Naive thymus-derived CD8-positive, alpha-beta T cell (primary cell): Measurements from ENCODE around the gene DHRS4. TPM values are rescaled to one million over a fixed set of nuclear protein-coding genes. Genes with fewer than 3 reads are reported as not detected.

Source experiments
- ATAC-seq, 2 donors: fragments of 150-1000 bp; cut with Tn5 transposase in 1 of 2; sonication (Bioruptor Pico), chemical (Tn5 transposase) in 1 of 2; 1 replicate in 1 of 2; 2 replicates in 1 of 2; pipeline ENCODE4 v1.10.0; 2021; ENCODE audit warnings: mild to moderate bottlenecking in 2 of 2, moderate library complexity in 2 of 2
- POLR2A ChIA-PET: fragments of 350-600 bp; sonication (Branson Sonifier 250); formaldehyde crosslinking; loops from one replicate; lab custom pipeline; 2021; ENCODE audit warnings: antibody characterized with exemption; lab: Charles Lee
- DNase-seq, 10 donors: peaks; one replicate each; pipeline versions ENCODE4 v3.0.0 to v3.0.0-alpha.2; 2020 to 2022
- H3K27ac Mint-ChIP-seq, 10 donors: one replicate each; pipeline ENCODE4 v1.8.0; 2020 to 2022; ENCODE audit warnings: mild to moderate bottlenecking in 10 of 10, mixed read lengths in 10 of 10, moderate library complexity in 4 of 10, inconsistent platforms in 1 of 10
- H3K27me3 Mint-ChIP-seq, 5 donors: one replicate each; pipeline ENCODE4 v1.8.0; 2021 to 2022; ENCODE audit warnings: mixed read lengths in 5 of 5
- H3K36me3 Mint-ChIP-seq, 3 donors: one replicate each; pipeline ENCODE4 v1.8.0; 2020 to 2022; ENCODE audit warnings: mixed read lengths in 3 of 3, mild to moderate bottlenecking in 2 of 3, inconsistent platforms in 1 of 3
- H3K4me1 Mint-ChIP-seq, 4 donors: one replicate each; pipeline ENCODE4 v1.8.0; 2021 to 2022; ENCODE audit warnings: mixed read lengths in 4 of 4
- H3K4me3 Mint-ChIP-seq, 10 donors: one replicate each; pipeline ENCODE4 v1.8.0; 2020 to 2022; ENCODE audit warnings: mild to moderate bottlenecking in 10 of 10, mixed read lengths in 10 of 10, moderate library complexity in 6 of 10, inconsistent platforms in 1 of 10
- H3K9me3 Mint-ChIP-seq, 9 donors: one replicate each; pipeline ENCODE4 v1.8.0; 2020 to 2022; ENCODE audit warnings: mixed read lengths in 9 of 9, mild to moderate bottlenecking in 3 of 9, inconsistent platforms in 1 of 9, moderate library complexity in 1 of 9
- polyA plus RNA-seq, 3 donors: library from polyadenylated mRNA; unstranded; fragments of 300-500 nt; fragmentation: Illumina TruSeq; gene quantifications; one replicate each; pipeline ENCODE4 v1.2.3, GENCODE V29; 2021
- total RNA-seq, 8 experiments: library from RNA in 2 of 8; stranded (reverse) in 2 of 8; gene quantifications; one replicate each; pipeline ENCODE4 v1.2.3 and lab custom pipeline; 2021 to 2026

The DHRS4 gene
- total and polyA plus RNA-seq, 5 experiments from 2014 or later, result 15.2 to 37.6 (median 28.8) TPM

GRCh38 chr14:23931721-23932289 is 21.8 kb upstream of the DHRS4 start:
- H3K4me1 Mint-ChIP-seq, result peaks cover 0 to 6% (median under 1%) of the 10 kb centered on the region in 4 donors
- H3K27me3 Mint-ChIP-seq, result peaks cover 0 to 8% (median 4%) of the 10 kb centered on the region in 5 donors
- H3K27ac Mint-ChIP-seq, result peak overlapping the region in 1 of 10 donors; percentile 11
- no peak overlapping the region for H3K4me3 Mint-ChIP-seq
- POLR2A ChIA-PET, result no interaction called here
- DNase-seq, result no peak
- no peaks in the 10 kb centered on the region for H3K9me3 Mint-ChIP-seq
- ATAC-seq, result no peak
- no peaks in the 10 kb centered on the region for H3K36me3 Mint-ChIP-seq

DNA sequence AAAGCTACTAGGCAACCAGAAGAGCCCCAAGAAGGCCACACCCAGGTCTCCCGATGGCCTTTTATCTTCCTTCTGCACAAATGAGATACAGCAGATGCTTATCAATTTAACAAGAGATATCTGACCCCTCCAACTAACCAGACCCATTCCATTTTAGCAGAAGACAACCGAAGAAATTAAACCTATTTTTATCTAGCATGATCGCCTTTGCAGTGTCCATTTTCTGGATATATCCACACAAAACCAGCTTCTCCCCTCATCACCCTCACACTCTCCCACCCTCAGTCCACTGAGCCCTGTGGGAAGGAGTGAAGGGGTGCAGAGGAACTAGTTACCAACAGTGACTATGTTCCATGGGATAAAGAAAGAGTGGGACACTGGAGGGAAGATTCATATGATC is 20.9 kb upstream of the DHRS4 start:
- H3K27ac Mint-ChIP-seq, result no peak overlapping the region
- H3K4me1 Mint-ChIP-seq, result peaks cover 0 to 6% (median under 1%) of the 10 kb centered on the region in 4 donors
- H3K9me3 Mint-ChIP-seq, result no peaks in the 10 kb centered on the region
- DNase-seq (no peak), ATAC-seq (no peak)
- no peaks in the 10 kb centered on the region for H3K36me3 Mint-ChIP-seq
- POLR2A ChIA-PET, result interaction anchor here (0.5 kb wide), 1 partner anchor 18 kb away, joined by 3 read pairs; no protein-coding TSS in a partner anchor
- H3K4me3 Mint-ChIP-seq, result no peak overlapping the region
- peaks cover 0 to 8% (median 4%) of the 10 kb centered on the region in 5 donors for H3K27me3 Mint-ChIP-seq

DNA sequence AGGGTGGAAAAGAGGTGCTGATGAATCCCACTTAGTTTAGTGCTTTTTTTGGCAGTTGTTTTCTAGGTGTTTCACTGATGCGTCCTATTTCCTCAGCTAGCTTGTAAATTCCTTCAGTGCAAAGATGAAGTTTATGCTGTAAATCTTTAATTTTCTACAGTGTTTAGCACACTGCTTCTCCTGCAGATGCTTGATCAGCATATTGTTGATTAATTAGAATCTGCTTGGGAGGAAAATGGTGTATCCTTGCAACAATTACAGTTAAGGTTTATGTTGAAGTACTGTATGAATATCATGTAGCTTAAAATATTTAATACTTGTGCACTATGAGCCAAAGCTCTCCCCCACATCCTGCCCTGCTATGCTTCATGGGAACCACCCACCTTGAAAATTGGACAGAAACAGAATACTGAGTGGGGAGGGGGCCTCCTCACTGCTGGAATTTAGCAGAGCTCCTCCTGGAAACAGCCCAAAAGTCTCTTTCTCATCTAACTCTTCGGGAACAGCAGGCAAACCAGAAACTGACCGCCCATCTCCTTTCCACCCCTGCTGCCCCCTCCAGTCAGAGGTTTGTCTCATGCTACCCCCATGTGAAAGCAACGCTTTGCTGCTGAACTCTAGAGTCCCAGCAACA is 20.3 kb upstream of the DHRS4 start:
- POLR2A ChIA-PET, result interaction anchor here (0.5 to 0.9 kb wide), 3 partner anchors 11 to 345 kb away, joined by 3 read pairs; no protein-coding TSS in a partner anchor
- H3K4me1 Mint-ChIP-seq, result peaks cover 0 to 7% (median under 1%) of the 10 kb centered on the region in 4 donors
- no peak overlapping the region for H3K27ac Mint-ChIP-seq

DNA sequence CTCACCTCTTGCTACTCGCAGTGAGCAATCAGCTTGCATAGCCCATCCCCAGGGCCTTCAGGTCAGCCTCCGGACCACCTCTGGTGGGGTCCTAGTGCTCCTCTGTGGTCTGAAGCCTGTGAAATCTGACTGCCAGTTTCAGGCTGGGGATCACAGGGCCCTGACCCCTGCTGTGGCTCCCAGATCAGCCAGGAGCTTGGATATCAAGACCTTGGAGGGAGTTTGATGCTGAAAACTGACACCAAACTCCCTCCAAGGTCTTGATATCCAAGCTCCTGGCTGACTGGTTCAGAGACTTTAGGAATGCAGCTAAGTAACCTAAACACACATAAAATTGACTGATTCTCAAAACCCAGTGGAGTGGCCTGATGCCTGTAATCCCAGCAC is 19.8 kb upstream of the DHRS4 start:
- Mint-ChIP-seq H3K36me3 (no peaks in the 10 kb centered on the region), H3K4me1 (peaks cover 0 to 8% (median under 1%) of the 10 kb centered on the region in 4 donors), H3K9me3 (no peaks in the 10 kb centered on the region), H3K4me3 (no peak overlapping the region), H3K27ac (no peak overlapping the region), H3K27me3 (peaks cover 0 to 8% (median 4%) of the 10 kb centered on the region in 5 donors)
- DNase-seq, result no peak
- no peak for ATAC-seq
- POLR2A ChIA-PET, result interaction anchor here (0.8 to 0.9 kb wide), 2 partner anchors 10 to 345 kb away, joined by 3 read pairs; no protein-coding TSS in a partner anchor

More for the DNA sequence above, 20.3 kb upstream of the DHRS4 start:
- H3K27me3 Mint-ChIP-seq, result peaks cover 0 to 8% (median 4%) of the 10 kb centered on the region in 5 donors
- H3K9me3 Mint-ChIP-seq, result no peaks in the 10 kb centered on the region
- H3K36me3 Mint-ChIP-seq, result no peaks in the 10 kb centered on the region
- ATAC-seq, result no peak
- no peak overlapping the region for H3K4me3 Mint-ChIP-seq
- DNase-seq, result no peak

DNA sequence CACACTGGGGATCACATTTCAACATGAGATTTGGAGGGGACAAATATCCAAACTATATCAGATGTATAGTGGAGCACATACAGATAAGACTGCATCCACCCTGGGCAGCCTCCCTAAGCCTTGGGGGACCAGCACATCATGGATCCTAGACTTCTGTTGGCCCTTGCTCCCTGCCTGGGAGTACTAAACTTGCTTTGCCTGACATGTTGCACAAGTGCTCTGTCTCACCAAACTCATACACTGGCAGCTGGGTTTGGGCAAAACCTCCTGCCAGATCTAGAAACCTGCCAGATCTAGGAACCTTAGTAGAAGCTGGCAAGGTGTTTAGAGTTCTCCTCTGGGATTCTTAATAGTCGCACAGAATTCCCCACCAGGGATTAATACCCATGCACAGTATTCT is 18.4 kb upstream of the DHRS4 start:
- H3K4me3 Mint-ChIP-seq, result no peak overlapping the region
- POLR2A ChIA-PET, result no interaction called here
- H3K36me3 Mint-ChIP-seq, result peaks cover 0 to 9% (median 0%) of the 10 kb centered on the region in 3 donors
- H3K27me3 Mint-ChIP-seq, result no peaks in the 10 kb centered on the region
- H3K9me3 Mint-ChIP-seq, result no peaks in the 10 kb centered on the region
- no peak for DNase-seq
- ATAC-seq, result no peak
- peak overlapping the region in 1 of 10 donors; percentile 32 for H3K27ac Mint-ChIP-seq
- peaks cover 0 to 2% (median 0%) of the 10 kb centered on the region in 4 donors for H3K4me1 Mint-ChIP-seq

GRCh38 chr14:23936084-23936829 is 17.3 kb upstream of the DHRS4 start:
- Mint-ChIP-seq H3K4me1 (peaks cover 0 to 2% (median under 1%) of the 10 kb centered on the region in 4 donors), H3K9me3 (no peaks in the 10 kb centered on the region), H3K27ac (no peak overlapping the region), H3K36me3 (peaks cover 0 to 9% (median 9%) of the 10 kb centered on the region in 3 donors), H3K27me3 (no peaks in the 10 kb centered on the region), H3K4me3 (no peak overlapping the region)
- no peak for DNase-seq
- POLR2A ChIA-PET, result no interaction called here
- no peak for ATAC-seq

GRCh38 chr14:23937203-23937602 is 16.4 kb upstream of the DHRS4 start:
- no peak for ATAC-seq
- DNase-seq, result no peak
- POLR2A ChIA-PET, result no interaction called here
- Mint-ChIP-seq H3K4me1 (peaks cover 0 to 2% (median under 1%) of the 10 kb centered on the region in 4 donors), H3K36me3 (peaks cover 0 to 9% (median 9%) of the 10 kb centered on the region in 3 donors), H3K27ac (no peak overlapping the region), H3K27me3 (no peaks in the 10 kb centered on the region), H3K4me3 (no peak overlapping the region), H3K9me3 (no peaks in the 10 kb centered on the region)

DNA sequence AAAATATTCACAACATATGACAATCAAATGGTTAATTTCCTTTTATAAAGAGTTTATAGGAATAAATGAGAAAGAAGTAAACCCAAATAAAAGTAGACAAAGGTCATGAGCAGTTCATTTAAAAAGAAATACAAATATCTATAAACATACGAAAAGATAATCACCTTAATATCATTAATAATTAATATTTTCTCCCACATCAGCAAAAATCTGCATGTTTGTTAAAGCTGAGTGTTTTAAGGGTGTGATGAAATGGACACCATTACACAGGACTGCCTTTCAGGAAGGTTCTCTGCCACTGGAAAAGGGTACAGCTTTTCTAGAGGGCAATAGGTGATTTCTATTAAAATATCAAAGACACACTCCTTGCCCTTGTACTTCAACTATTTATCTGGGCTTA is 14.7 kb upstream of the DHRS4 start:
- no peaks in the 10 kb centered on the region for H3K9me3 Mint-ChIP-seq

GRCh38 chr14:23939607-23940326 is 13.8 kb upstream of the DHRS4 start:
- ATAC-seq, result no peak
- Mint-ChIP-seq H3K4me3 (no peak overlapping the region), H3K4me1 (peaks cover 10 to 15% (median 13%) of the 10 kb centered on the region in 4 donors), H3K9me3 (no peaks in the 10 kb centered on the region), H3K27ac (peak overlapping the region in 2 of 10 donors; percentile 13 to 75), H3K27me3 (no peaks in the 10 kb centered on the region), H3K36me3 (peaks cover 0 to 12% (median 11%) of the 10 kb centered on the region in 3 donors)
- POLR2A ChIA-PET, result no interaction called here
- no peak for DNase-seq

More for the DNA sequence above, 14.7 kb upstream of the DHRS4 start:
- Mint-ChIP-seq H3K4me1 (peaks cover 6 to 9% (median 7%) of the 10 kb centered on the region in 4 donors), H3K4me3 (no peak overlapping the region), H3K27me3 (no peaks in the 10 kb centered on the region), H3K27ac (no peak overlapping the region), H3K36me3 (peaks cover 0 to 11% (median 9%) of the 10 kb centered on the region in 3 donors)
- ATAC-seq (no peak), DNase-seq (no peak)
- POLR2A ChIA-PET, result no interaction called here

DNA sequence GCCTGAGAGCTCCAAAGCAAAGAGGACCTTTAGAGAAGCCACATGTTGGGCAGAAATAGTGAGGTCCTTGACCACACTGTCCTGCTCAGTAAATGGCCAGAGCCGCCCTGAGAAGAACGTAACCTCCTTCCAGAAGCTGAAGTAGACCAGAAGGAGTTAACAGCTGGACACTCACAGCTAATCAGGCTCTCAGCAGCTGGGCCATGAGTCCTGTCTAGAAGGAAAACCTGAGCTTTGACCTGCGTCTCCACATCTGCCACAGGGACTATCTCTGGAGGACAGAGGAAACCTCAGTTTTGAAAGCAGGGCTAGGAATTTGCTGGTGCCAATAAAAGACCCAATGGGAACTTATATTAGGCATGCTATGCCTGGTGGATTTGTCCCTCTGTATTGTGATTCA is 12.3 kb upstream of the DHRS4 start:
- Mint-ChIP-seq H3K4me3 (no peak overlapping the region), H3K36me3 (peaks cover 0 to 12% (median 11%) of the 10 kb centered on the region in 3 donors), H3K9me3 (no peaks in the 10 kb centered on the region), H3K27ac (no peak overlapping the region), H3K27me3 (no peaks in the 10 kb centered on the region), H3K4me1 (peaks cover 13 to 20% (median 20%) of the 10 kb centered on the region in 4 donors)
- DNase-seq (no peak), ATAC-seq (no peak)
- POLR2A ChIA-PET, result no interaction called here

GRCh38 chr14:23941669-23942068 is 11.9 kb upstream of the DHRS4 start:
- Mint-ChIP-seq H3K9me3 (no peaks in the 10 kb centered on the region), H3K27me3 (no peaks in the 10 kb centered on the region), H3K36me3 (peaks cover 0 to 12% (median 11%) of the 10 kb centered on the region in 3 donors), H3K27ac (no peak overlapping the region), H3K4me1 (peaks cover 18 to 24% (median 23%) of the 10 kb centered on the region in 4 donors), H3K4me3 (no peak overlapping the region)
- ATAC-seq (no peak), DNase-seq (no peak)
- POLR2A ChIA-PET, result no interaction called here

GRCh38 chr14:23942587-23942986 is 11.0 kb upstream of the DHRS4 start:
- peaks cover 25 to 31% (median 29%) of the 10 kb centered on the region in 4 donors for H3K4me1 Mint-ChIP-seq
- no peaks in the 10 kb centered on the region for H3K27me3 Mint-ChIP-seq
- peaks cover 0 to 12% (median 11%) of the 10 kb centered on the region in 3 donors for H3K36me3 Mint-ChIP-seq
- DNase-seq (no peak), ATAC-seq (no peak)
- POLR2A ChIA-PET, result no interaction called here
- no peak overlapping the region for H3K4me3 Mint-ChIP-seq
- H3K9me3 Mint-ChIP-seq, result no peaks in the 10 kb centered on the region
- H3K27ac Mint-ChIP-seq, result no peak overlapping the region
